Embryonic facial prominence (tissue), 1 donor: ENCODE results near the gene CCDC97.
"Not testable (repeated sequence)": the region's sequence is repeated elsewhere in the genome, so short reads cannot be mapped to it uniquely, and the experiment has no call there.

Experiments
- DNase-seq: peaks from one replicate; pipeline ENCODE4 v3.0.0-alpha.2; 2016; ENCODE audit errors: extremely low spot score

CCDC97 gene

DNA sequence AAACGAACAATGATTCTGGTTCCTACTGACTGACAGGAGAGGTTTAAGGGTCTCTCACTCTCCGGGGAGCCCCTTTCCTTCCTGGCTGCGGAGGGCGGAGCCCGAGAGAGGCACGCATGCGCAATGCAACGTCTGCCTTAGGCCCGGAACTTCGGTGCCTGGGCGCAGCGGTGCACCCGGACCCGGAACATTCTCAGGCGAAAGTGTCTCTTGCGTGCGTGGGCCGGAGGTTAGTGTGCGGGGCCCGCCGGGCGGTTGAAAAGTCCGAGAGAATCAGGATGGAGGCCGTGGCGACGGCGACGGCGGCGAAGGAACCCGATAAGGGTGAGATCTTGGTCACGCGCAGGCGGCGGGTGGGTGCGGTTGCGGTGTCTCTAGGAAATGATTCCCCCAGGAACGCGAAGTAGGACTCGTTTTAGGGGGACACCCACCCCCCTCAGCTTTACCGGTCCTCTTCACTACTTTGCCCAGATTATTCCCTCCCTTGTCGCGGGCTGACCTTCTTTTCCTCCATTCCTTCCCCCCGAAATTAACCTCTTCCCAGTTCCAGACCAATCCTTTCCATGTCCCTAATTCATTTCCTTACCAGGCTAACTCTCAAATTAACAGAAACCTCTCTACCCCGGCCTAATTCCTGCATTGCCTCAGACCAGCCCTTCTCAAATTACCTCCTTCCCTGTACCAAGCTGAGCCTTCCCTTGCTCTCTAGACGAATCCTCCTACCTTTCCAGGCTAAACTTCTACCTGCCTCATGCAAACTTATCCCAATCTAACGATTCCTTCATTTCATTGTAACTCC is at the start of gene CCDC97:
CCDC97 (plus strand) TSS at position 140 of the 799 bp plus-strand sequence; CDS start at position 279, 139 bp downstream.
- DNase-seq: peak; percentile 79

GRCh38 chr19:41261474-41262190 is 48.3 kb upstream of the CCDC97 start:
- DNase-seq: no peak

DNA sequence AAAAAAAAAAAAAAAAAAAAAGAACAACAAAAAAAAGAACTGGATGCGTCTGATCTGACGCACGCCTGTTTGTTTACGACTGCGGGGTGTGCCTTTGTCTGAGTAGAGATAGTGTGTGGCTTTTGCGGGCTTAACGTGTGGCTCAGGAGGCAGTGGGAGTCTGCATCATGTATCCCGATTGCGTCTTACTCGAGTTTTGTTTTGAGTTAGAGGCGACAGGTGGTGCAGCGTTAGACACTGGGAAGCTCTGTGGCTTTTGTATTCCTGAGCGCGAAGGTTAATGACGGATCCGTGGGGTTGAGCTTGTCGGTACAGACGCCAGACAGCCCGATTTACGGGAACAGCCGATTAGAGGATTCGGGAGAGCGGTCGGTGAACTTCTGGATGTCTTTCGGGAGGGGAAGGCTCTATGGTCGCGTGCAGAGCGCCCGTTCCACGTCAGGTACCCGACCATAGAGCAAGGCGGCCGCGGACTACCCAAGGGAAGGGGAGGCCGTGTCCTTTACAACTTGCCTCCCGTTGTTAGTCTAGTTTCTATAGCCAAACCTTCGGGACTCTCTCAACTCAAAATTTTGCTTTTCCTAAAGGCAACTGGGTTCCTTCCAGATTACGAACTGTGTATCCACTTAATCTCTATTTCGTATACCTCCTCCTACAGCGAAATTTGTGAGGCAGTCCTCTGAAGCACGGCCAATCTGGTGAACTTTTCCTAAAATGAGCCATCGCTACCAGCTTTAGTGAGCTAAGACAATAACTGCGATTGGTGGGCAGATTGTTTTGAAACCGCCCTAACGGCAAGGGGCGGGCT is 46.7 kb upstream of the CCDC97 start:
- DNase-seq: peak; percentile 18

DNA sequence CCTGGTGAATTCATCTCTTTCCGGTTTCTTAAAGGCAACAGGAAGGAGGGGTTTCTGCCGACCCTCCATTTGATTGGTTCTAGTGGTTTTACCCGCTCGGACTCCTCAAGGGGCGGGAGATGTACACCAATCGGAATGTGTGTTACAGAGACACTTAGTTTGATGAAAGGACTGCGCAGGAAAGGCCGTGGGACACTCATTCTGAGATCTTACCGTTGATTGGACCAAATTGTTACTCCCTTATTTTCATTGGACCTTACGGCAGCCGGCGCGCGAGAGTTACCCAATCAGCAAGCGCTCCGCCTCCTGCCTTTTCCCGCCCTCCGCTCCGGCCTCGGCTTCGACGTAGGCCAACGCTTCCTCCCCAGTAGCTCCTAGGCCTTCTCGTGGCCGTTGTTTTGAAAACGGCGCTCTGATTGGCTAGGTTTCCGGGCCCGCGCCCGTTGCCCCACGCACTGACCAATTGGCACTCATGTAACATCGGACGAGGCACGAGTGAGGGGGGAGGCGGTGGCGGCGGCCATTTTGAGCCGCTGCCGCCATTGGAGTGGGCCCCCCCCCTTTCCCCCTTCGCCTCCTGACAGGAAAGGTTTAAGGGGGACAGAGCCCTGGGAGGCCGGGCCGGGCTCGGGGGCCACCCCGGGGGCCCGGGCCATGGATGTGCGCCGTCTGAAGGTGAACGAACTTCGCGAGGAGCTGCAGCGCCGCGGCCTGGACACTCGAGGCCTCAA is 46.0 kb upstream of the CCDC97 start, which contains the start of gene HNRNPUL1:
HNRNPUL1 (plus strand) TSS at position 523 of the 731 bp plus-strand sequence; CDS start at position 655, 132 bp downstream.
- DNase-seq: peak; percentile 100

GRCh38 chr19:41264581-41265394 is 45.2 kb upstream of the CCDC97 start:
- no peak for DNase-seq

- no peak for DNase-seq
These were observed 44.4 kb upstream of the CCDC97 start for GRCh38 chr19:41265395-41266153.

DNA sequence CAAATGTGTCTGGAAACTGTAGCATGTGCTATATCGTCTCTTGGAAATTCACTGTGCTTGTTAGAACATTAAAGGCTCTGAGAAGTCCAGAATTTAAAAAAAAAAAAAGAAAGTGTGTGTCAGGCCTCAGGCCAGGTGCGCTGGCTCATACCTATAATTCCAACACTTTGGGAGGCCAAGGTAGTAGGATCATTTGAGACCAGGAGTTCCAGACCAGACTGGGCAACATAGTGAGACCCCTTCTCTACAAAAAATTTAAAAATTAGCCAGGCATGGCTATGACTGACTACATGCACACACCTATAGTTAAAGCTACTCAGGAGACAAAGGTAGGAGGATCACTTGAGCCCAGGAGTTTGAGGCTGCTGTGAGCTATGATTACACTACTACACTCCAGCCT is 40.9 kb upstream of the CCDC97 start:
- DNase-seq: no peak

DNA sequence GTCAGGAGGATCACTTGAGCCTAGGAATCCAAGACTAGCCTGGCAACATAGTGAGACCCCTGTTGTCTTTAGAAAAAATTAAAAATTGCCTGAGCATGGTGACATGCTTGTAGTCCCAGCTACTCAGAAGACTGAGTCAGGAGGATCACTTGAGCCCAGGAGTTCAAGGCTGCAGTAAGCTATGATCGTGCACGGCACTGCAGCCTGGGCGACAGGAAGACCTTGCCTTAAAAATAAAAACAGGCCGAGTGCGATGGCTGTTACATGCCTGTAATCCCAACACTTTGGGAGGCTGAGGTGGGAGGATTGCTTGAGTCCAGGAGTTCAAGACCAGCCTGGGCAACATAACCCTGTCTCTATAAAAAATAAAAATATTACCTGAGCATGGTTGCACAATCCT is 40.4 kb upstream of the CCDC97 start:
- no peak for DNase-seq

DNA sequence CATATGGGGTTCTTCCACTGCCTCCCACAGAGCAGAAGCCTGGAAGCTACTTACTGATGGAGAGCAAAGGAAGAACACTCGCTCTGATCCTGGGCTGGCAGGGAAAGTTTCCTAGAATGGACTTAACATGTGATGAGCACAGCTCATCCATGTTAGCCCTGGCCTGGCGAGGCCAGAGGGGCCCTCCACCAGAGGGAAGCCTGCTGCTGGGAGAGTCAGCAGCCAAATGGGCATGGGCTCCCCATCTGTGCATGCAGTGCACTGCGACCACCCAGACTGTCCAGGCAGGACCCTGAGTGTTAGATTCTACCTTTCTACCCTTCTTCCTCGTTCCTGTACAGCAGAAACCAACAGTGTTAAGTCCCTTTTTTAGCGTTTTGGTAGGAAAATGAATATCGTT is 36.9 kb upstream of the CCDC97 start:
- DNase-seq: no peak

GRCh38 chr19:41274802-41275201 is 35.2 kb upstream of the CCDC97 start:
- DNase-seq: no peak

GRCh38 chr19:41276231-41276630 is 33.7 kb upstream of the CCDC97 start:
- no peak for DNase-seq

- DNase-seq: no peak
These were observed 31.5 kb upstream of the CCDC97 start for GRCh38 chr19:41278478-41278877.

DNA sequence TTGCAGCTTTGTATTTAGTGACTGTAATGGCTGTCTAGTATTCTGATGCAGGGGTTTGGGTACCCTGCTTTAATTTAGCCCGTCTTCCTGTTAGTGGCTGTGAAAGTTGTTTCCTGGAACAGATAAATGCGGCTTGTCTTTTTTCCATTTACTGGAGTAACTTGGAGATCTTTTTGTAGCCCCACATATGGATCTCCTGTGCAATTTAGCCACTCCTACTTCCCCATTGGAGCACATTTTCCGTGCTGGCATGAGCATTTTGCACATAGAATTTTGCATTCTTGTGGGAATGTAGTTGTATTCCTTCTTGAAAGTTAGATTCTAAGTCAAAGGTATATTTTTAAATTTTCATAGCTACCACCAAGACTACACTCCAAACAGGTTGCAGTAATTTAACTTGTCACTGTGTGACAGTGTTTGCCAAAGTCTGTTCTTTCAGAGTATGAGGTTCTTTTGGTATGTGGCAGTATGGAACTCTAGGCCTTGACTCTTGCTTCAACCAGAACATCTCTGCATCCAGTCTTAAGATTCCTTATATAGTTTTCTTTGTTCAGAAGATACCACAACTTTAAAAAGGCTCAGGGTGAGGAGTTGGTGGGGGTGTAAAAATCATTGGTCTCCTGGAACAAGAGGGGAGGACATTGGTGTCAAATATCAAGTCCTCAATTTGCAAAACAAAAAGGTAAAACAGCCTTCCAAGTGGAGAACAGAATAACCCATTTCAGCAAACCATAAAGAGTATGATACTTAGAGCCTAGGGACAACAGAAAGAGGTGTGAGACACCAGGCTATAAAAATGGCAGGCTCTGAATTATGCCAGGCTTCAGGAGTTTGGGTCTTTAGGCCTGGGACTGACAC is 21.1 kb upstream of the CCDC97 start:
- no peak for DNase-seq

DNA sequence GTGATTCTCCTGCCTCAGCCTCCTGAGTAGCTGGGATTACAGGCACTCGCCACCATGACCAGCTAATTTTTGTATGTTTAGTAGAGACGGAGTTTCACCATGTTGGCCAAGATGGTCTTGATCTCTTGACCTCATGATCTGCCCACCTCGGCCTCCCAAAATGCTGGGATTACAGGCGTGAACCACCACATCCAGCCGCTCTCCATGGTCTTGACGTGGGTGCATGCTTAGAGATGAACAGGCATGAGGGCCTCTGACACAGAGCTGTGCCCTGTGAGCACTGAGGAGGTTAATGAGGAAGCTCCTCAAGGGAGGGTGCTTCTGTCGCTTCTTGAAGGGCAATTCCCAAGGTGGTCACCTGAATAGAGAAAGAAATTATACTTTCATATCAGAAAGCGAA is 20.2 kb upstream of the CCDC97 start:
- DNase-seq: not testable (repeated sequence)

DNA sequence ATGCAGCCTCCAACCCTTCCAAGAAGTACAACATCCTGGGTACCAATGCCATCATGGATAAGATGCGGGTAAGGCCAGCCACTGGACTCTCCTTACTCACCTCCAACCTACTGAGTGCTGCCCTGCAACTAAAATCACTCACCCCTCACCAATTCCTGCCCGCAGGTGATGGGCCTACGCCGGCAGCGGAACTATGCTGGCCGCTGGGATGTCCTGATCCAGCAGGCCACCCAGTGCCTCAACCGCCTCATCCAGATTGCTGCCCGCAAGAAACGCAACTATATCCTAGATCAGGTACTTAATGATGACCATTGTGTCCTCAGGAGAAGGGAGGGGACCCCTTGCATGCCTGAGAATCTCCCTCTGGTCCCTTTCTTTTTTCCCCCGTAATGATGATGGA is 15.6 kb upstream of the CCDC97 start:
- DNase-seq: no peak

DNA sequence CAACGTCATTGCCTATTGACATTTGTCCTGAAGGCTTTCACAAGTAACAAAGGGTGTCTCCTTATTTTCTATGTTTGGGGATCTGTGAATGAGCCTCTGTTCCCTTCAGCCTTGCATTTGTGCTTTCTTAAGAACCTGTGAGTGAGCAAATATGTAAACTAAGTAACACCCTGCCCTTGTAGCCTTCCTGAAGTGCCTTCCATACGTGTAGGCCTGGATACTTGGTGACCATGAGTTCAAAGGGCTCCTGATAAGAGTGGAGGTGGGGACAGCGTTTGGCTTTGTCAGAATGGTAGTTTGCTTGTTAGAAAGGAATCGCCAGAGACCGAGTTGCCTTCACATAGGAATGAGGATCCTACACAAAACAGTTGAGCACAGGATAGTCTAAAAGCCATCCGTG is 14.5 kb upstream of the CCDC97 start:
- no peak for DNase-seq

DNA sequence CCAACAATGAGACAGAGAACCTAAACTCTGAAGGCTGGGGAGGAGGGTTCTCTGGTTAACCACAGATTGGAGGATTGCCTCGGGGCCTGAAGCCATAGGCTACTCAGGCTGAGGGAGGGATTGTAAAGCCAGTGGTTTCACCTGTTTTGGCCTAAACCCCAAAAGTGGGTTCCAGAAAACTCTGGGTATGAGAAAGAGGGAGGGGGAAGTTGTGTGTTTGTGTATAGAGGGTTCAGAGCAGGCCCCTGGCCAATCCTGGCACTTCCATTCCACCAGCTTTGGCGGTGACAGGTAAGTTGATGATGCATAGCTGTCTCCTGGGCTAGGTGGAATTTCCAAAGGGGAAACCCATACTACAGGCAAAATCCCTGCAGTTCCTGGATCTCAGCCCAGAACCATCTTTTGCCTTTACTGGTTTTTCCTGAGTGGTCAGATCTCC is 13.5 kb upstream of the CCDC97 start:
- no peak for DNase-seq

GRCh38 chr19:41297628-41298347 is 12.2 kb upstream of the CCDC97 start:
- no peak for DNase-seq
